RPMI8226 (cell line): Measurements from ENCODE around the gene CIART.
"Not testable (repeated sequence)": the region's sequence is repeated elsewhere in the genome, so short reads cannot be mapped to it uniquely, and the experiment has no call there.

Experiments
- DNase-seq: peaks from one replicate; pipeline ENCODE4 v3.0.0-alpha.2; 2015

CIART gene

DNA sequence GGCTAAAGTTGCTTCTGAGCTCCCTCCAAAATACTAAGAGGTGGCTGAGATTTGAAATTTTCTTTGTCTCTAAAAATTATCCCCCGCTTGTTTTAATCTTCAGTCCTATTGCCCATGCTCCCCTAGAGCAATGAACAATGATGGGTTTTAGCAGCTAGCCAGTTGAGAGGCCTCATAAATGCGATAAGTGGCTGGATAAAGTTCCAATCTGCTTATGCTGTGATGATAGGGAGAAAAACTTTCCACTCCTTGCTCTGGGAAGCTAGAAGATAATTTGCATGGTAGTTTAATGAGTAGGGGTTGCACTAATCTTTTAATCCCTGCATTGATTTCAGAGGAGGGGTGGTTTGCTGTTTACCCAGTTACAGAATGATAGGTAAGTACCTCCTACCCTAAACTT lies 29.4 kb downstream of the CIART start:
- no peak for DNase-seq

DNA sequence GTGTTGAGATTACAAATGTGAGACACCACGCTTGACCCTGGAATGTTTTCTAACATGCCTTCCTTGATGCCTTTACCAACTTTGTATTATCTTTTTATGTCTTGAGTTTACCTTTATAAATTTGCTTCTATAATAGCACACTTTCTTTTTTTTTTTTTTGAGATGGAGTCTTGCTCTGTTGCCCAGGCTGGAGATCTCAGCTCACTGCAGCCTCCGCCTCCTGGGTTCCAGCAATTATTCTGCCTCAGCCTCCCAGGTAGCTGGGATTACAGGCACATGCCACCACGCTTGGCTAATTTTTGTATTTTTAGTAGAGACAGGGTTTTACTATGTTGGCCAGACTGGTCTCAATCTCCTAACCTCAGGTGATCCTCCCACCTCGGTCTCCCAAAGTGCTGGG lies 32.3 kb downstream of the CIART start:
- DNase-seq, result not testable (repeated sequence)

DNA sequence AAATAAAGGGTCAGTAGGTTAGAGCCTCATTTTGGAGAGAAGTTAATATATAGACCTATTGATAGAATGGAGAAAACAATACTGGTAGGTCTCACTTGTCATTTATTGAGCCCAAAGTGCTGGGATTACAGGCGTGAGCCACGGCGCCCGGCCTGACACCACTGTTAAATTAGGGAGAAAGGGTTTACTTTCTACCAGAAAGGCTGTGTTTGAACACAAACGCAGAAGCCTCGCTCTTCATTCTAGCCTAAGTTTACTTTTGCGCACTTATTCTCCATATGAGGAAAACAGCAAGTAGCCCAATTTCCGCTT lies 38.3 kb downstream of the CIART start:
- no peak for DNase-seq

DNA sequence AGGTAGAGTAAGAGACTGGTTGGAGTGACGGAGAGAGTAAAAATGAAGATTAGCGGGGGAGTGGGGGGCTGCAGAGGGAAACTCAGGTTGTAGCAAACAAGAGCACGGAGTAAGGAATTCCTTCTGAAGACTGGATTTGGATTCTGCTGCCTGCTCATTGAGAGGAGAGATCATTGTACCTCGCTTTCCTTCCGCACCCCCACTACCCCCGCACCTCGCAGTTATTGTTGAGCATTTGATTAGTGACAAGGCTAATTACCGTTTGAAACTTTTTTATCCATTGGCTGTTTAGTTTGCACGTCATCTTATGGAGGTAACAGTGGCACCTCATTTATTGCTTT lies 39.4 kb downstream of the CIART start:
- DNase-seq, result no peak

DNA sequence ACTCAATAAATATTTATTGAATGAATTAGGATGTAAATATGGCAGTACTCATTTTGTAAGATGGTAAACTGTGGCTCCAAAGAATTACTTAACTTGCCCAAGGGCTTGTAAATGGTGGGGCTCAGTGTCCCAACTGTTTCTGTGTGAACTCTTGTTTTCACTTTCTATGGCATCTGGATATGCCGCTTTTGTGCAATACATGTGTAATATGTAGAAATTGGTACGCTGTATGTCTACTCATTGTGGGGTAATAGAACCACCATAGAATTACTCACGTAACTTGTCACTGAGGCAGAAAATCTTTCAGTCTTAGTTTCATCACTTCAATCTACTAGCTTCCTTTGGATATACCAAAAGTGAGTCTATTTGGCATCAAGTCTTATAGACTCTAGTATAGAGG lies 40.0 kb downstream of the CIART start:
- DNase-seq, result no peak

DNA sequence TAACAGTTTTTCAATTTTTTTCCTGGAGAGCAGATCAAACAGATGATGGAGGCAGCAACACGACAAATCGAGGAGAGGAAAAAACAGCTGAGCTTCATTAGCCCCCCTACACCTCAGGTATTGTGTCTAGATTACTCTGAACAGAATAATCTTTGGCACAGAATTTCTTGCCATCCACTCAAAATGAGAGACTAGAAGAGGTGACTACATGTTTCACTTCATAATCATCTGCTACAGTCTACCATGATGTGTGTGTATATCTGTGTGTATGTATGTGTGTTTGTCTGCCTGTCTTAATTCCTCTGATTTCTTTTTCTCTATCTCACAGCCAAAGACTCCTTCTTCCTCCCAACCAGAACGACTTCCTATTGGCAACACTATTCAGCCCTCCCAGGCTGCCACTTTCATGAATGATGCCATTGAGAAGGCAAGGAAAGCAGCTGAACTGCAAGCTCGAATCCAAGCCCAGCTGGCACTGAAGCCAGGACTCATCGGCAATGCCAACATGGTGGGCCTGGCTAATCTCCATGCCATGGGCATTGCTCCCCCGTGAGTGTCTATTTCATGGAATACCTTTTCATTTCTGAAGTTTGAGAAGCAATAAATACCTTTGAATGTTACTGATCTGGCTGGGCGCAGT lies 50.4 kb downstream of the CIART start:
- no peak for DNase-seq
